GM12878 (cell line): ENCODE measurements around the gene HSBP1L1. TPM values are rescaled to one million over a fixed set of nuclear protein-coding genes. Genes with fewer than 3 reads are reported as not detected.

Source experiments
- ATAC-seq: fragments of 200-7000 bp; cut with Tn5 transposase; 3 replicates; pipeline ENCODE4 v1.9.1; 2020; ENCODE audit warnings: mild to moderate bottlenecking, moderate library complexity
- BruUV-seq: library from RNA; stranded (reverse); fragments of 400-500 nt; replicated peaks from 2 replicates; lab custom pipeline; 2021; lab: Mats Ljungman, UMichigan
- CTCF ChIA-PET: fragments of 300-600 bp; sonication (Branson Sonifier 250); formaldehyde crosslinking; extraction: SDS; loops from one replicate; lab custom pipeline; 2021; ENCODE audit warnings: inconsistent platforms; lab: Yijun Ruan, JAX
- POLR2A ChIA-PET: fragments of 350-600 bp; formaldehyde crosslinking; extraction: SDS; loops from one replicate; lab custom pipeline; 2021; ENCODE audit warnings: inconsistent platforms; lab: Charles Lee
- RAD21 ChIA-PET: fragments of 300-600 bp; sonication (Branson Sonifier 250); formaldehyde crosslinking; loops from one replicate; lab custom pipeline; 2023; ENCODE audit warnings: antibody characterized with exemption; ENCODE audit not compliant: unreplicated experiment; lab: Charles Lee
- SMC1A ChIA-PET: fragments of 300-600 bp; sonication (Branson Sonifier 250); formaldehyde crosslinking; loops from one replicate; lab custom pipeline; 2023; ENCODE audit not compliant: unreplicated experiment, uncharacterized antibody; lab: Charles Lee
- DNase-seq: peaks from one replicate; pipeline ENCODE4 v3.0.0-alpha.2; 2011; ENCODE audit warnings: low read depth, low spot score
- FAIRE-seq: peaks from 3 replicates; lab custom pipeline; 2011; peaks lifted over from hg19 to GRCh38; lab: Jason Lieb, UNC
- H2AFZ ChIP-seq: 2 replicates; pipeline ENCODE4 v1.6.0; 2011; ENCODE audit warnings: low read depth, low read length, control low read depth; ENCODE audit not compliant: control insufficient read depth
- H3K27ac ChIP-seq: 2 replicates; pipeline ENCODE4 v1.5.1; 2011; ENCODE audit warnings: control low read depth; ENCODE audit not compliant: control insufficient read depth, insufficient read depth
- H3K27me3 ChIP-seq, 2 experiments: replicated peaks in 1 of 2; 2 replicates each; pipeline versions ENCODE4 v1.6.0 to v1.6.1; 2011; ENCODE audit warnings: low read length in 1 of 2; ENCODE audit not compliant: control insufficient read depth in 2 of 2, insufficient read depth in 2 of 2
- H3K36me3 ChIP-seq, 2 experiments: 2 replicates each; pipeline ENCODE4 v1.5.1; 2011; ENCODE audit warnings: low read length in 1 of 2; ENCODE audit not compliant: control insufficient read depth in 2 of 2, insufficient read depth in 2 of 2
- H3K4me1 ChIP-seq: 2 replicates; pipeline ENCODE4 v1.6.1; 2011; ENCODE audit warnings: mild to moderate bottlenecking, low read length, moderate library complexity, mixed read lengths; ENCODE audit not compliant: control insufficient read depth, insufficient read depth
- H3K4me2 ChIP-seq: 2 replicates; pipeline ENCODE4 v1.6.0; 2011; ENCODE audit warnings: control low read depth; ENCODE audit not compliant: control insufficient read depth, insufficient read depth
- H3K4me3 ChIP-seq: fragments of 200-600 bp; sonication (generic); 2 replicates; pipeline ENCODE4 v1.5.1; 2016
- H3K79me2 ChIP-seq: 2 replicates; pipeline ENCODE4 v1.6.0; 2011; ENCODE audit warnings: low read length; ENCODE audit not compliant: control insufficient read depth, insufficient read depth
- H3K9ac ChIP-seq: 2 replicates; pipeline ENCODE4 v1.8.0; 2011; ENCODE audit warnings: low read length, control low read depth, mixed read lengths; ENCODE audit not compliant: control insufficient read depth, insufficient read depth
- H3K9me3 ChIP-seq: replicated peaks from 3 replicates; pipeline ENCODE4 v1.5.1; 2011; ENCODE audit warnings: mild to moderate bottlenecking, low read length; ENCODE audit not compliant: control insufficient read depth, insufficient read depth
- H4K20me1 ChIP-seq: 2 replicates; pipeline ENCODE4 v1.6.0; 2011; ENCODE audit not compliant: control insufficient read depth, insufficient read depth
- FOXM1 ChIP-seq: IDR thresholded peaks from 2 replicates; pipeline ENCODE4 v1.6.1; 2012; ENCODE audit warnings: low read depth, mild to moderate bottlenecking, inconsistent platforms, low read length, moderate library complexity
- JUNB ChIP-seq: IDR thresholded peaks from 2 replicates; pipeline ENCODE4 v1.6.1; 2016; ENCODE audit warnings: antibody characterized with exemption, mild to moderate bottlenecking
- RAD21 ChIP-seq: IDR thresholded peaks from 2 replicates; pipeline ENCODE4 v1.6.1; 2011; ENCODE audit warnings: mild to moderate bottlenecking, low read depth, low read length, moderate library complexity; ENCODE audit not compliant: insufficient read depth
- TCF12 ChIP-seq: IDR thresholded peaks from 2 replicates; pipeline ENCODE4 v1.6.1; 2011; ENCODE audit warnings: low read depth, mild to moderate bottlenecking, low read length
- WGBS: methylation state at CpG from one replicate; pipeline ENCODE4 v1.1.6; 2016; ENCODE audit warnings: low lambda C conversion rate; ENCODE audit not compliant: insufficient replicate concordance, insufficient coverage; ENCODE audit errors: missing lambda C conversion rate; 5-methylcytosine and 5-hydroxymethylcytosine counted together
- in situ Hi-C: fragments of 300-500 bp; cut with MboI; formaldehyde crosslinking; loops from 9 replicates; pipeline ENCODE4 v1.14.3; 2018; ENCODE audit warnings: mixed read lengths
- intact Hi-C: fragments of 100-400 bp; cut with micrococcal nuclease; formaldehyde crosslinking; loops from one replicate; pipeline ENCODE4 v1.14.2; 2022; ENCODE audit not compliant: unreplicated experiment
- polyA plus RNA-seq, 11 experiments: library from polyadenylated mRNA; depleted of rRNA in 4 of 11; unstranded in 6 of 11; stranded (reverse) in 5 of 11; fragments of >200 nt; fragmentation: Nextera tagmentation in 4 of 11; fragmentation: Illumina TruSeq in 1 of 11; extraction: Ambion mirVana in 4 of 11; extraction: Trizol in 1 of 11; gene quantifications; 1 replicate in 1 of 11; 2 replicates in 10 of 11; pipeline versions ENCODE4 v1.2.1 to v1.2.3, GENCODE V29; 2011 to 2016; ENCODE audit warnings: inconsistent platforms in 2 of 11, missing spikeins in 2 of 11, low read depth in 1 of 11
- total RNA-seq, 4 experiments: library from RNA; depleted of rRNA in 3 of 4; stranded (reverse); fragments of >200 nt in 3 of 4; fragmentation: Illumina TruSeq in 1 of 4; extraction: Trizol in 1 of 4; gene quantifications; 2 replicates each; pipeline versions ENCODE4 v1.2.1 to v1.2.3, GENCODE V29; 2013 to 2021
- TF ChIP-seq, protein P1 (sequence below): fragments of 450-650 bp; IDR thresholded peaks from 2 replicates; pipeline ENCODE4 v1.6.1; 2018; ENCODE audit warnings: borderline replicate concordance, mild to moderate bottlenecking; ENCODE audit not compliant: partially characterized antibody
- TF ChIP-seq, protein P2 (sequence below): fragments of 450-650 bp; IDR thresholded peaks from 2 replicates; pipeline ENCODE4 v1.6.1; 2016; ENCODE audit warnings: mild to moderate bottlenecking

The HSBP1L1 gene
- total and polyA plus RNA-seq, 10 of the 15 experiments (the other 5 are each of a cell fraction or from before 2014, with no cell fraction given): 0.97 to 14.0 (median 6.9) TPM; not detected in 1

DNA sequence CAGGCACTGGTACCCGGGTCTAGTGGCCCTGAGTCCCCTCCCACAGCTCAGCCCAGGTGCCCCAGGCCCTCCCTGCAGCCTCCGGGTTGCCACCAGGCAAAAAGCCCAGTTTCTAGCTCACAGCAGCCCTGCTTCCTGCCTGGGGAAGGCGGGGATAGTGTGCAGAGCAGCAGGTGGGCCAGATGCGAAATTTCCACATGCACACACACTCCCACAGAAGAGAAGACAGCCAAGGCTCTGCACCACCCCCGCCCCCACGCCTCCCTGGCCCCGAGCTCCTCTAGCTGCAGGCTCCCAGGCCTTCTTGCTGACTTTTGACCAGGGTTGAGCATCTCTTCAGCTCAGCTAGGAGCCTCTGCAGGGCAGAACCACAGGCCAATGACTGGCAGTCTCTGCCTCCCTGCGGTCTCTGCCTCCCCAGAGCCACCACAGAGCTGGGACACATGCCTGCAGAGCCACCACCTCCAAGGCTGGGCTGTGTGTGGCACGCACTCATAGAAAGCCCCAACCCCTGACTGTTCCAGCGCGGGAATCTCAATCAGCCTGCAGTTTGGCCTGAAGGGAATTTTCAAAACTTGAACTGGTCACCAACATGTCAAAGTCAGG, 20.2 kb upstream of the HSBP1L1 start (continued):
- TF ChIP-seq, protein P1, sequence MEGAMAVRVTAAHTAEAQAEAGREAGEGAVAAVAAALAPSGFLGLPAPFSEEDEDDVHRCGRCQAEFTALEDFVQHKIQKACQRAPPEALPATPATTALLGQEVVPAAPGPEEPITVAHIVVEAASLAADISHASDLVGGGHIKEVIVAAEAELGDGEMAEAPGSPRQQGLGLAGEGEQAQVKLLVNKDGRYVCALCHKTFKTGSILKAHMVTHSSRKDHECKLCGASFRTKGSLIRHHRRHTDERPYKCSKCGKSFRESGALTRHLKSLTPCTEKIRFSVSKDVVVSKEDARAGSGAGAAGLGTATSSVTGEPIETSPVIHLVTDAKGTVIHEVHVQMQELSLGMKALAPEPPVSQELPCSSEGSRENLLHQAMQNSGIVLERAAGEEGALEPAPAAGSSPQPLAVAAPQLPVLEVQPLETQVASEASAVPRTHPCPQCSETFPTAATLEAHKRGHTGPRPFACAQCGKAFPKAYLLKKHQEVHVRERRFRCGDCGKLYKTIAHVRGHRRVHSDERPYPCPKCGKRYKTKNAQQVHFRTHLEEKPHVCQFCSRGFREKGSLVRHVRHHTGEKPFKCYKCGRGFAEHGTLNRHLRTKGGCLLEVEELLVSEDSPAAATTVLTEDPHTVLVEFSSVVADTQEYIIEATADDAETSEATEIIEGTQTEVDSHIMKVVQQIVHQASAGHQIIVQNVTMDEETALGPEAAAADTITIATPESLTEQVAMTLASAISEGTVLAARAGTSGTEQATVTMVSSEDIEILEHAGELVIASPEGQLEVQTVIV: no peak
- TF ChIP-seq TCF12: 0 out of 2 replicates have a peak, but pooled peaks have one; percentile 35
- TF ChIP-seq, protein P2, sequence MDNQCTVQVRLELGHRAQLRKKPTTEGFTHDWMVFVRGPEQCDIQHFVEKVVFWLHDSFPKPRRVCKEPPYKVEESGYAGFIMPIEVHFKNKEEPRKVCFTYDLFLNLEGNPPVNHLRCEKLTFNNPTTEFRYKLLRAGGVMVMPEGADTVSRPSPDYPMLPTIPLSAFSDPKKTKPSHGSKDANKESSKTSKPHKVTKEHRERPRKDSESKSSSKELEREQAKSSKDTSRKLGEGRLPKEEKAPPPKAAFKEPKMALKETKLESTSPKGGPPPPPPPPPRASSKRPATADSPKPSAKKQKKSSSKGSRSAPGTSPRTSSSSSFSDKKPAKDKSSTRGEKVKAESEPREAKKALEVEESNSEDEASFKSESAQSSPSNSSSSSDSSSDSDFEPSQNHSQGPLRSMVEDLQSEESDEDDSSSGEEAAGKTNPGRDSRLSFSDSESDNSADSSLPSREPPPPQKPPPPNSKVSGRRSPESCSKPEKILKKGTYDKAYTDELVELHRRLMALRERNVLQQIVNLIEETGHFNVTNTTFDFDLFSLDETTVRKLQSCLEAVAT: no peak

DNA sequence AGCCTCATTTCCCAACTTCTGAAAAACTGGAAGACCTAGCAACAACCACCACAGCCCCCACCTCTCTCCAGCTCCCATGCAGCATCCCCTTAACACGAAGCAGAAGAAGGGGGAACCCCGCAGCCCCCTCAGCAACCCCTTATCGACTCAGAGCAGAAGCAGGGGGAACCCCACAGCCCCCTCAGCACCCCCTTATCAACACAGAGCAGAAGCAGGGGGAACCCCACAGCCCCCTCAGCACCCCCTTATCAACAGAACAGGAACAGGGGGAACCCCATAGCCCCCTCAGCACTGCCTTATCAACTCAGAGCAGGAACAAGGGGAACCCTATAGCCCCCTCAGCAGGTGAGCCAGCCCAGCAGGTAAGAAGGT, 19.7 kb upstream of the HSBP1L1 start:
- Histone ChIP-seq H3K9me3 (no peaks in the 10 kb centered on the region), H3K27me3 (no peaks in the 10 kb centered on the region), H3K27ac (peak overlapping the region; percentile 52), H3K9ac (no peak overlapping the region), H3K4me3 (no peak overlapping the region; the same call in 1 of the 2 replicates), H3K36me3 (peaks cover 8 to 14% of the 10 kb centered on the region in 2 experiments), H4K20me1 (no peaks in the 10 kb centered on the region), H3K4me2 (peak overlapping the region; percentile 57), H3K79me2 (peaks cover 28% of the 10 kb centered on the region), H3K4me1 (peaks cover 35% of the 10 kb centered on the region), H2AFZ (no peak overlapping the region)
- no peak for FAIRE-seq
- ChIA-PET CTCF (no interaction called here), SMC1A (interaction anchor here (1.0 to 1.6 kb wide), 3 partner anchors 14 to 39 kb away, joined by 3 to 5 read pairs (median 3); no protein-coding TSS in a partner anchor), RAD21 (interaction anchor here (0.7 to 1.1 kb wide), 2 partner anchors 168 to 570 kb away, joined by 3 read pairs; no protein-coding TSS in a partner anchor), POLR2A (no interaction called here)
- intact Hi-C loops: no loop called here
- no peak for DNase-seq
- ATAC-seq: peak; percentile 30
- WGBS: 14% methylated on average over 3 of the region's 3 CpGs
- in situ Hi-C loops: no loop called here
- TF ChIP-seq FOXM1: peak; percentile 47; the same call in 1 of the 2 replicates
- TF ChIP-seq JUNB: peak; percentile 22; the same call in 1 of the 2 replicates
- no peak for TF ChIP-seq RAD21
- BruUV-seq: no TSS peak
